ENCODE measurements around the gene ADSS1. TPM values are rescaled to one million over a fixed set of nuclear protein-coding genes. Genes with fewer than 3 reads are reported as not detected.

Gene ADSS1
- total RNA-seq, 1 donor = 4.3 TPM

DNA sequence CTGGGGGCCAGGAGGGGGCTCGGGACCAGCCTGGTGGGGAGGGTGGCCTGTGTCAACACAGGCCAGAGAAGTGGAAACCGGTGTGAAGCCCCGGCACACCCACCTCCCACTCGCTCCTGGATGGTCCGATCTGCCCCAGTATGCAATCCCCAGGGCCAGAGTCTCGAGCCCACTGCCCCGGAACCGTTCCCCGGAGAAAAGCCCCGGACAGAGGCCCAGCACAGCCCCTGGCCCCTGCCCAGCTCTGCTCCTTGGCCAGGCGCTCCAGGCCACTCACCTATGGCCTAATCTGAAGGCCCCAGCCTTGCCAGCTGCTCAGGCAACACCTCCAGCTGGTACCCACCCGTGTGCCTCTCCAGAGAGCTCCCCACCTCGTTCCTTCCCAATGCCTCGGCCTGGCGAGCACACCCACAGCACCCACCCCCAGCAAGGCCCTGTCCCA, 53.8 kb downstream of the ADSS1 start:
- no peaks in the 10 kb centered on the region for H3K4me1 ChIP-seq (ENCODE audit: insufficient read depth, low read length)
- H3K9me3 ChIP-seq (ENCODE audit: low read depth, low read length) = no peaks in the 10 kb centered on the region
- peaks cover 8% of the 10 kb centered on the region for H3K79me2 ChIP-seq (ENCODE audit: insufficient read depth, low read length)
- H3K27me3 ChIP-seq (ENCODE audit: insufficient read depth, low read length) = no peaks in the 10 kb centered on the region
- TF ChIP-seq CTCF (IDR thresholded peaks at IDR 0.05; ENCODE audit: extremely low read depth, low read depth, low read length) = no peak
- peaks cover 14% of the 10 kb centered on the region for H3K36me3 ChIP-seq (ENCODE audit: insufficient read depth, low read length)
- no peak overlapping the region for H3K4me2 ChIP-seq (ENCODE audit: insufficient read depth, low read length)
- H2AFZ ChIP-seq (ENCODE audit: low read length) = no peak overlapping the region
- peaks cover 40% of the 10 kb centered on the region for H4K20me1 ChIP-seq (ENCODE audit: insufficient read depth, low read length)
- no peak overlapping the region for H3K27ac ChIP-seq (ENCODE audit: low read depth, low read length)
- DNase-seq (ENCODE audit: insufficient read length, low spot score, missing footprints) = peak; percentile 60
- no peak overlapping the region for H3K4me3 ChIP-seq (ENCODE audit: insufficient read depth, low read length)

- Histone ChIP-seq H3K4me1 (ENCODE audit: insufficient read depth, low read length) (no peaks in the 10 kb centered on the region), H2AFZ (ENCODE audit: low read length) (no peak overlapping the region), H3K27me3 (ENCODE audit: insufficient read depth, low read length) (no peaks in the 10 kb centered on the region), H3K79me2 (ENCODE audit: insufficient read depth, low read length) (peaks cover 13% of the 10 kb centered on the region), H3K9me3 (ENCODE audit: low read depth, low read length) (no peaks in the 10 kb centered on the region), H3K4me3 (ENCODE audit: insufficient read depth, low read length) (no peak overlapping the region), H4K20me1 (ENCODE audit: insufficient read depth, low read length) (peaks cover 43% of the 10 kb centered on the region), H3K4me2 (ENCODE audit: insufficient read depth, low read length) (no peak overlapping the region), H3K36me3 (ENCODE audit: insufficient read depth, low read length) (peaks cover 9% of the 10 kb centered on the region), H3K27ac (ENCODE audit: low read depth, low read length) (no peak overlapping the region)
- no peak for TF ChIP-seq CTCF (IDR thresholded peaks at IDR 0.05; ENCODE audit: extremely low read depth, low read depth, low read length)
- DNase-seq (ENCODE audit: insufficient read length, low spot score, missing footprints) = peak; percentile 67
These were observed 54.8 kb downstream of the ADSS1 start for GRCh38 chr14:104778694-104779331.

DNA sequence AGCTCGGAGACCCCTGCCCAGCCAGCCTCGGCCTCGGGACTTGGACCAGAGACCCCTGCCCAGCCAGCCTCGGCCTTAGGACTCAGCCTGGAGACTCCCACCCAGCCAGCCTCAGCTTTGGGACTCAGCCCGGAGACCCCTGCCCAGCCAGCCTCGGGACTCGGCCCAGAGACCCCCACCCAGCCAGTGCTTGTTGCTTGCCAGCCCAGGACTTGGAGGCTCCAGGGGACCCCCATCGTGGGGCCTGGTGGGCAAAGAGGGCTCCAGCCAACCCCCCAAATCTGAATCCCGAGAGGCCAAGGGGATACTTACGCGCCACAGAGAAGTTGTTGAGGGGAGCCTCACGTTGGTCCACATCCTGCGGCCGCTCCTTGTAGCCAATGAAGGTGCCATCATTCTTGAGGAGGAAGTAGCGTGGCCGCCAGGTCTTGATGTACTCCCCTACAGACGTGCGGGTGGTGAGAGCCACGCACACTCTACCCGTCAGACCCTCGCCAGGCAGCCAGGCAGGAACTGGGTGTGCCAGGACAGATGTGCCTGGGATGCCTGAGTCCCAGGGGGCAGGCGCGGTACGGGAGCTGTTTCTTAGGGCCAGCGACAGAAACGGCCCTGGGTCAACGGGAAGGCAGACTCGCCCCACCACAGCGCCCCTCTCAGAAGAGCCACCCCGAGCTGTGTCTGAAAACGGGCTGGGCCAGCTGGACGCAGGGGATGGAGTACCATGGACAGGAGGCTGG, 55.9 kb downstream of the ADSS1 start:
- H3K36me3 ChIP-seq (ENCODE audit: insufficient read depth, low read length) = peaks cover 9% of the 10 kb centered on the region
- no peaks in the 10 kb centered on the region for H3K9me3 ChIP-seq (ENCODE audit: low read depth, low read length)
- no peak overlapping the region for H3K4me2 ChIP-seq (ENCODE audit: insufficient read depth, low read length)
- TF ChIP-seq CTCF (IDR thresholded peaks at IDR 0.05; ENCODE audit: extremely low read depth, low read depth, low read length) = no peak
- no peaks in the 10 kb centered on the region for H3K27me3 ChIP-seq (ENCODE audit: insufficient read depth, low read length)
- peaks cover 43% of the 10 kb centered on the region for H4K20me1 ChIP-seq (ENCODE audit: insufficient read depth, low read length)
- peak; percentile 70 for DNase-seq (ENCODE audit: insufficient read length, low spot score, missing footprints)
- H3K79me2 ChIP-seq (ENCODE audit: insufficient read depth, low read length) = peaks cover 23% of the 10 kb centered on the region
- H3K4me3 ChIP-seq (ENCODE audit: insufficient read depth, low read length) = no peak overlapping the region
- no peak overlapping the region for H3K27ac ChIP-seq (ENCODE audit: low read depth, low read length)
- no peak overlapping the region for H2AFZ ChIP-seq (ENCODE audit: low read length)
- no peaks in the 10 kb centered on the region for H3K4me1 ChIP-seq (ENCODE audit: insufficient read depth, low read length)

DNA sequence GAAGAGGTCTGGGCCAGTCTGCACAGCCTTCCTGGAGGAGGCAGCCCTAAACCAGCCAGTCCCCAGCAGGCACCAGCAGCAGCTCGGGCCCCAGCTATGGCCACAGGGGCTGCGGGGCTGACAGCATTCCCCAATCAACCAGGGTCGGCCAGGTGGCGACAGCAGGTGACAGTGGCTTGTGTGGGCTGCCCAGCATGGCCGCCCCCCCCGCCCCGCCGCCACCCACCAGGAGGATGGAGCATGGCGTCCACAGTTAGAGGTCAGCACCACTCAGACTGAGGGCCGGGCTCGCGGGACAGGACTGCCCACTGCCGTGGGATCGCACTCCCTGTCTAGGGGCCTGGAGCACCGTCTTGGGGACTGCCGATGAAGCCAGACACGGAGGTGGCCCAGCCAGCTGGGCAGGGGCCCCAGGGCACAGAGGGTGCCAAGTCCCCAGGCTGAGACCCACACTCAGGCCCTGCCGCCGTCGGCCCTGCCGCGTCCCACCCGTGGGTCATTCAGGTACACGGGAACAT, 56.5 kb downstream of the ADSS1 start:
- Histone ChIP-seq H3K27ac (ENCODE audit: low read depth, low read length) (no peak overlapping the region), H3K36me3 (ENCODE audit: insufficient read depth, low read length) (peaks cover 11% of the 10 kb centered on the region), H3K27me3 (ENCODE audit: insufficient read depth, low read length) (no peaks in the 10 kb centered on the region), H3K9me3 (ENCODE audit: low read depth, low read length) (no peaks in the 10 kb centered on the region), H2AFZ (ENCODE audit: low read length) (no peak overlapping the region), H3K79me2 (ENCODE audit: insufficient read depth, low read length) (peaks cover 30% of the 10 kb centered on the region), H3K4me2 (ENCODE audit: insufficient read depth, low read length) (no peak overlapping the region), H3K4me1 (ENCODE audit: insufficient read depth, low read length) (no peaks in the 10 kb centered on the region), H3K4me3 (ENCODE audit: insufficient read depth, low read length) (no peak overlapping the region), H4K20me1 (ENCODE audit: insufficient read depth, low read length) (peaks cover 41% of the 10 kb centered on the region)
- DNase-seq (ENCODE audit: insufficient read length, low spot score, missing footprints) = peak; percentile 75
- TF ChIP-seq CTCF (IDR thresholded peaks at IDR 0.05; ENCODE audit: extremely low read depth, low read depth, low read length) = no peak
